Fibroblast of skin of left biceps (primary cell): ENCODE measurements around the gene CACNA1B.
"Not testable (repeated sequence)": the region's sequence is repeated elsewhere in the genome, so short reads cannot be mapped to it uniquely, and the experiment has no call there.

Experiments
- DNase-seq, 2 experiments: peaks; one replicate each; pipeline ENCODE4 v3.0.0-alpha.2; 2013; ENCODE audit warnings: low read depth in 2 of 2

The CACNA1B gene

DNA sequence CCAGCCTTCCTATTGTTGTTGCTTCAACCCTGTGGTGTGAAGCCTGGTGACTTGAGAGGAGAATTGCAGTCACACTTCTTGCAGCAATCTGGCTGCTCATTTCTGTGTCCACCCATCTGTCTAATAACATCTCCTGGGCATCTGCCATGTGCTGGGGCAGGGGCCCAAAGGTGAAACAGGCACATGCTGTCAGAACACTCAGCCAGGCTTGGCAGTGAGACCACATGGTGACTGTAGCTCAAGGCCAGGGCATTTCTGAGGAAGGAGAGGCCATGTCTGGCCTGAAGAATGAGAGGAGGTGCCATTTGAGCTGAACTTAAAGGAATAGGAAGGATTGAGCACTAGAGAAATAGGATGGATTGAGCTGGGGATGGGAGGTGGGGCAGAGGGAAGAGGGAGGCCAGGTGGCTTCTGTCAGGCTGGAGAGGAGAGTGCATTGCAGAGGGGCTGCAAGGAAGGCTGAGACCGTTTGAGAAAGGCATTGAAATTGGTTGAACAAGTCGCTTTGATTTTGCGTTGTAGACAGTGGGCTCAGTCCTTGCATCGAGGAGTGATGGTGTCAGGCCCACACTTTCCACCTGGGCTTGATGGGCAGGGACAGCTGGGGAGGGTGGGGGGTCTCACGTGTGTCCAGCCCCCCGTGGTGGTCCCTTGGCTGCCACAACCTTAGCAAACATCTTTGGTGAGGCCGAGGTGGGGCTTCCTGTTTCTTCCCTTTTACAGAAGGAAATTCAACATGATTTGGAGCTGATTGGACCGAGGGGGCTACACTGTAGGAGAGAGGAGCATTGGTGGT lies 222.4 kb downstream of the CACNA1B start:
- DNase-seq: no peak

DNA sequence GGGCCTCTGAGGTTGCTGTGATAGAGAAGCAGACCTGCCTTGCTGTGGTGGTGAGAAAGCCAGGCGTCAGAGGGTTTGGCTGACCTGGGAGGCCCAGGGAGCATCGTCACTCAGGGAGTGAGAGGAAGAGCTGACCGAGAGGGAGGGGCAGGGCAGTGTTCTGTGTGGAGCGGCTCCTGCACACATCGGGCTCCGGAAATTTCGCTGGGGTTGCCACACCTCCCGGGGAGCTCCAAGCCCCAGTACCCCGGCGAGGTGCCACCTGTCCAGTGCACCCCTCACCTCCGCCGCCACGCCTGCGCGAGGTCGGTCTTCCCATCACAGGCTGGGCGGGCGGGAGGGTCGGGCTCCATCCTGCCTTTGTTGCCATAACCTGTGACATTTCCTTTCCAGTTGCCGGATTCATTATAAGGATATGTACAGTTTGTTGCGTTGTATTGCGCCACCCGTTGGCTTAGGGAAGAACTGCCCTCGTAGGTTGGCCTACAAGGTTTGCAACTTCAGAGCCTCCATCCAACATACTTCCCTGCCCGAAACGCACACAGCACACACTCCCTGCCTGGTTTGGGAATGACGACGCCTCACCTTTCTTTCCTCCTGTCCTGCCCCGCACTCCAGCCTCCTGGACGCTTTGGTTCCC lies 223.2 kb downstream of the CACNA1B start:
- DNase-seq: no peak

DNA sequence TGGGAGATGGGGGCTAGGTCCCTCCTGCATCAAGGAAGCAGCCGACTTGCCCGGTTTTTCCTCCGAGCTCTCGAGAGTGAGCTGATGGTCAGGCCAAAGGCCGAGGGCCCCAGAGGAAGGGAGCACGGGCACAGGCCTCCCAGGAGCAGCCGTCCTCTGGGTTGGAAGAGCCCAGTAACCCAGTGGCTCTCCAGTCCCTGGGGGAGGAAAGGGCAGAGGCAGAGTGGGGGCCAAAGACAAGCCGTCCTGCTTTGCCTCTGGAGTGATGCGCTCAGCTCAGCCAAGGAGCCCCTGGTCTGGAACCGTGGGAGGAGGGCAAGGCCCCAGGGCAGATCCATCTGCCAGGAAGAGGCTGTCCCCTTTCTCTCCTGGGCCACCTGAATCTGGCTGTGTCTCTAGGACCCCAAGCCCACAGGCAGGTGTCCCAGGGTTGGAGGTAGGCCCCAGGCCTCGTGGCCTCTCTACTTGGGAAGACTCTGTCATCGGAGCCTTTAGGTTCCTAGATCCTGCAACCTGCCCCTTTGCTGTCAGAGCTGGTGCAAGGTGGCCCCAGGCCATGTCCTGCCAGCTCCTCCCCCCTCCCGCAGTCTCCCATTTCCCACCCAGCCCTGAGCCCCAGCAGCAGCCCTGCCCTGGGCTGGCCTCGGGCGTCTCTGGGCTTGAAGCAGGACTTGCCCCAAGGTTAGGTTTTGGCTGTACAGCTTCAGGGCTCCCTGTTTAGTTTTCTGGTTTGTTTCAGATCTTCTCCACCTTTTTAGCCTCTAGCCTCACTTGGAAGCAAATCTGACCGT lies 224.1 kb downstream of the CACNA1B start:
- no peak for DNase-seq

DNA sequence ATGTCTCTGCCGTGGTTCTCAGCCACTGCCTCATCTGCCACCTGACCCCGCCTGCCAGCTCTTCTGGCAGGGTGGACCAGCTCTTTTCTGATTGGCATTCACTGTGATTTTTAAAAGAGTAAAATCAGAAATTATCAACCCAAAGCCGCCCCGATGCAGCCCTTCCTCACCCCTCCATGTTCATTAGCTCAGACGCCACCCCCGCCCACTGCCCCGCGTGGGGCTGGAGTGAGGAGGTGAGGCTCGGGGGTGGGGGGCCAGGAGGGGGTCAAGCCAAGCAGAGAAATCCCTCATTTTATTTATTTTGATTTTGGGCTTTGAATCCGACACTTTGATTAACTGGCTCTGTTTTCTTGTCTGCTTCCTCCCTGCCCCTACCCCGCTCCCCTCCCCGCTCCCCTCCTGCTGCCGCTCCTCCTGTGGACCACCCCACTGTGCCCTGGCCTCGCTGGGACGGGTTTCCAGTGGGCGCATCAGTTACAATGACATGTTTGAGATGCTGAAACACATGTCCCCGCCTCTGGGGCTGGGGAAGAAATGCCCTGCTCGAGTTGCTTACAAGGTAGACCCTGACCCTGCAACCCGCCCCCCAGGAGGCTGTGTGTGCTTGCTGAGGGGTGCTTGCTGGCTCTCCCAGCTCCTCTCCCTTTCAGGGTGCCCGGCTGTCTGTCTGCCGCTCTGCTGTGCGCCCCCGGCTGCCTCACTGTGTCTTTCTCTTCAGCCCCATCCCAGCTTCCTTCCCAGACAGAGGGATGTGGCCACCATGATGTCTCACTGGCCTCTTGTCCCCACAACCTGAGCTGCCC lies 224.9 kb downstream of the CACNA1B start:
- DNase-seq: no peak

DNA sequence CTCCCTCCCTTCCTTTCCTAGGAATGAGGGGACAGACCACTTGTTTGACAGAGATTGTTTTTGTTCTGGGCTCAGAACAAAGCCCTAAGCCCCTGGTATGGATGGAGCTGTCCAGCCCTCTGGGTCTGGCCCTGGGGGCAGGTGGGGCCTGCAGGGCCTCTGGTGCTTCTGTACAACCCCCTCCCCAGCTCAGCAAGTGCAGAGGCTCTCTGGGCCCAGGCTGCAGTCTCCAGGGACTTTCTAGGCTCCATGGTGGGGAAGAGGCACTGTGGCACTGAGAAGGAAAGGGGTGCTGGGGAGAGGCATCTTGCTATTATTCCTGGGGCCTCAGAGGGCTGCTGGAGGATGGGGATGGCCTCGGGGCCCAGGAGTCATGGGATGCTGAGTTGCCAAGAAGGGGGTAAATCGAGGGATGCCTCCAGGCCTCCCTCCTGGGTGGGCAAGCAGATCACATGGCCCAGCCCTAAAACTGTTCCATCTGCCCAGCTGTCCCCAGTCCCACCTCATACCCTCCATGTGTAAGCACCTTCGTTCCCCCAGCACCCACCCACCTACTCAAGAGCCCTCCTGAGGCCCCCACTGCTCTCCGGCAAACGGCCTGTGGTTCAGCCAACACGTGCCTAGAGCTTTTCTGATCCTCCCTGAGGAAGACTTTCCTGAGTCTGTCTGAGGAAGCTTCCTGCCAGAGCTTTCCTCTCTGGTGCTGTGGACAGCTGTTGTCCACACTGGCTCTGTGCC lies 225.7 kb downstream of the CACNA1B start:
- DNase-seq: no peak

- DNase-seq: no peak
These were observed 226.2 kb downstream of the CACNA1B start for GRCh38 chr9:138103849-138104206.

GRCh38 chr9:138104251-138105122 lies 226.9 kb downstream of the CACNA1B start:
- no peak for DNase-seq

DNA sequence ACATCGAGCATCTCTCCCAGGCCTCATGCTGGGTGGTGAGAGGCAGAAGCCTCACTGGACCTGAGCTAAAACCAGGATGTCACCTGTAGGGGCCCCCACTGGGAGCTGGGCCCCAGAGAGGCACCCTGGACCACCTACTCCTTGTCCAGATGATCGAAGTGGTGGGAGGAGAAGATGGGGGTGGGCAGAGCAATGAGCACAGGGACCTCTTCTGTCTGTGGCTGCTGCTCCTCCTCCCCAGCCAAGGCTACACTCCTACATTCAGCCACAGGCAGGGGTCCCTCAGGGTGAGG lies 227.5 kb downstream of the CACNA1B start:
- no peak for DNase-seq

GRCh38 chr9:138105561-138106505 lies 228.3 kb downstream of the CACNA1B start:
- DNase-seq: no peak

GRCh38 chr9:138107039-138107438 lies 229.5 kb downstream of the CACNA1B start:
- DNase-seq: not testable (repeated sequence)

DNA sequence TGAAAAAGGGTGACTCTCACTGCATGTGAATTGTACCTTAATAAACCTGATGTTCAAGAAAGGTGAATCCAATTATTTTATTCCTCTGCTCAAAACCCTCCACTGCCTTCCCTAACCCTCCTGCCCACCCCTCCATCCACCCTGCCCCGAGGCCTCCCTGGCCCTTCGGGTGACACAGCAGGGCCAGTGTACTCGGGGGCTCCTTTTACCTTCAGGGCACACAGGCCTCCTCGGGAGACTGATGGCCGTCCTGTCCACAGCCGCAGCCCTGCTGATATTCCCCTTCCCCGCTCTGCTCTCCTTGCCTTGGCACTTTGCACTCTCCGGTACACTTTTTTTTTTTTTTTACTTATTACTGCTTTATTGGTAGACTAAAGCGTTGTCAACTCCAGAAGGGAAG lies 234.0 kb downstream of the CACNA1B start:
- no peak for DNase-seq

- DNase-seq: no peak
These were observed 234.6 kb downstream of the CACNA1B start for GRCh38 chr9:138112090-138112748.

- DNase-seq: no peak
These were observed 235.4 kb downstream of the CACNA1B start for GRCh38 chr9:138112791-138113600.

- DNase-seq: not testable (repeated sequence)
These were observed 236.2 kb downstream of the CACNA1B start for GRCh38 chr9:138113701-138114325.

GRCh38 chr9:138114501-138115245 lies 237.1 kb downstream of the CACNA1B start:
- no peak for DNase-seq

DNA sequence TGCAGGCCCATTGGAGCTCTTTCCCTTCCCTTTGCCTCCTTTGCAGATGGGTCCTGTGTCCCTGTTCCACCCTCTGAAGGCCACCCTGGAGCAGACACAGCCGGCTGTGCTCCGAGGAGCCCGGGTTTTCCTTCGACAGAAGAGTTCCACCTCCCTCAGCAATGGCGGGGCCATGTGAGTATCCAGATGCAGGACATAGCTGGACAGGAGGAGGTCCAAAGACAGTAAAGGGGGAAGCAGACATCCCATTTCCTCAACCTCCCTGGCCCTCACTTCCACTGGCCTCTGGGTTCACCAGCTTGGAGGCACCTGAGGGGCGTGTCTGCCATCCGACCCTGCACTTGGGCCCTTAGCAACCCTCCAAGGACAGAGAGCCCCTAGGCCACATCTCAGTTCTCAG lies 237.9 kb downstream of the CACNA1B start:
- no peak for DNase-seq

DNA sequence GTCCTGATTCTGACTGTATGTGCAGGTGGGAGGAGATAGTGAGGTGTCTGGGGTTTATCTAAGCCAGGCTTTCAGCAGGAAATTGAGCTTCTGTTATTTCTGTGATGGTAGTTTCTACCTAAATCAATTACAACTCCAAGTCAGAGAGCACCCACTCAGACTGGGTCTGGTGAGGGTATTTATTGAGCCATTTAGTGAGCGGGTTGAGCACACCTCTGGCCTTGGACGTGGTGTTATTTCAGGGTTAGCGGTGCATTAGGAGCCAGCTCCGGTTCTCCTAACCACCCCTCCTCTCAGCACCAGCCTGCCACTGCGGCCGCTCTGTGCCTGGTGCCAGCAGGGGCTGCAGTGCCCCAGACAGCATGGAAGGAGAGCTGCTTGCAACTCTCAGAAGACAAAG lies 238.9 kb downstream of the CACNA1B start:
- no peak for DNase-seq
